WTC11 (cell line): ENCODE data around the gene RIN3.

Experiments used
- CBFB ChIP-seq: sonication (generic); formaldehyde crosslinking; IDR thresholded peaks from 2 replicates; pipeline ENCODE4 v1.8.1; 2022; ENCODE audit warnings: mild to moderate bottlenecking, low read depth, missing genetic modification reagents
- EMX1 ChIP-seq: fragments of 250-450 bp; sonication (Bioruptor Pico); IDR thresholded peaks from 2 replicates; pipeline ENCODE4 v1.8.0; 2021; ENCODE audit warnings: mild to moderate bottlenecking
- FOXJ3 ChIP-seq: sonication (generic); formaldehyde crosslinking; IDR thresholded peaks from 2 replicates; pipeline ENCODE4 v1.9.0; 2021; ENCODE audit warnings: missing genetic modification reagents, mild to moderate bottlenecking, borderline replicate concordance
- HMGA2 ChIP-seq: fragments of 250-450 bp; sonication (Bioruptor Pico); IDR thresholded peaks from 2 replicates; pipeline ENCODE4 v1.4.0; 2021; ENCODE audit warnings: mild to moderate bottlenecking, moderate library complexity
- JUN ChIP-seq: sonication (generic); formaldehyde crosslinking; IDR thresholded peaks from 2 replicates; pipeline ENCODE4 v1.8.0; 2023; ENCODE audit warnings: mild to moderate bottlenecking, missing genetic modification reagents
- KAT7 ChIP-seq: sonication (generic); formaldehyde crosslinking; IDR thresholded peaks from 2 replicates; pipeline ENCODE4 v1.8.1; 2023; ENCODE audit warnings: missing genetic modification reagents, mild to moderate bottlenecking, borderline replicate concordance
- TF ChIP-seq, protein P1 (sequence below): sonication (generic); formaldehyde crosslinking; IDR thresholded peaks from 2 replicates; pipeline ENCODE4 v1.8.1; 2022; ENCODE audit warnings: low read depth, mild to moderate bottlenecking, moderate library complexity, missing genetic modification reagents, borderline replicate concordance
- TF ChIP-seq, protein P2 (sequence below): fragments of 200-600 bp; IDR thresholded peaks from 2 replicates; pipeline ENCODE4 v1.8.0; 2022; ENCODE audit warnings: antibody characterized with exemption
- TF ChIP-seq, protein P3 (sequence below): sonication (generic); formaldehyde crosslinking; IDR thresholded peaks from 2 replicates; pipeline ENCODE4 v1.8.0; 2022; ENCODE audit warnings: mild to moderate bottlenecking, missing genetic modification reagents
- TF ChIP-seq, protein P4 (sequence below): sonication (generic); formaldehyde crosslinking; IDR thresholded peaks from 2 replicates; pipeline ENCODE4 v1.8.1; 2023; ENCODE audit warnings: mild to moderate bottlenecking, moderate library complexity, missing genetic modification reagents
- TF ChIP-seq, protein P5 (sequence below): fragments of 250-450 bp; sonication (Bioruptor Pico); IDR thresholded peaks from 2 replicates; pipeline ENCODE4 v1.8.0; 2021; ENCODE audit warnings: mild to moderate bottlenecking
- TF ChIP-seq, protein P6 (sequence below): sonication (generic); formaldehyde crosslinking; IDR thresholded peaks from 2 replicates; pipeline ENCODE4 v1.8.0; 2022; ENCODE audit warnings: missing genetic modification reagents
- TF ChIP-seq, protein P7 (sequence below): sonication (generic); formaldehyde crosslinking; IDR thresholded peaks from 2 replicates; pipeline ENCODE4 v1.8.1; 2023; ENCODE audit warnings: mild to moderate bottlenecking, missing genetic modification reagents, moderate library complexity

DNA sequence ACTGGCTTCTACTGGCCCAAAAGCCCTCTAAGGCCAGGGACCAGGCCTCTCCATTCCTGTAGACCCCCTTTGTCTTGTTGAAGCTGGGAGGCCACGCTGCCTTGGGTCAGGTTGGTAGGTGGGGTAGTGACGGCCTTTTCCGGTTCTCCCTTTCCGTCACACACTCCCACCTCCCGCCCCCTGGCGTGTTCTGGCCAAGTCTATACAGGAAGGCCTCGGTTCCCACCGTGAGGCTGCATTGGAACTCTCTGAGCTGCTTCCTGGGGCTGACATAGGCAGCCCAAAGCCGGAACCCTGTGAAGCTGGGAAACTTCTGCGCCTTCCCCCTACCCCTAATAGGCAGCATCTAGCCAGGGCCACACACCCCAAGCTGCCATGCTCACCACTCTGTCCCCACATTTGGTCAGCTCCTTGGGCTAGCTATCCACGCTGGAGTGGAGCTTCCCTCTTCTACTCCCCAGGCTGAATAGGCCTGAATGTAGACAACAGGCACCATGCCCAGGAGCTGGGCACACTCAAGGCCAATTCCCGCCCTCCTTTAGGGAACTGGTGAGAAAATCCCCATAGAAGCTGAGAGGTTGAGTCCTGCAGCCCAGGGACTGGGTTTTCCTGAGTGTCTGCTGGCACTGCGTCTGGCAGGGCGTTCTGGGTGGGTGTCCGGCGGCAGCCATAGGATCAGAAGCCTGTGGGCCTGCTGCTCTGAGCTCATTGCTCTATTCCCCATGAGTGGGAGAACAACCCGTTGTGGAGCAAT, 35.7 kb downstream of the RIN3 start:
- TF ChIP-seq, protein P1, sequence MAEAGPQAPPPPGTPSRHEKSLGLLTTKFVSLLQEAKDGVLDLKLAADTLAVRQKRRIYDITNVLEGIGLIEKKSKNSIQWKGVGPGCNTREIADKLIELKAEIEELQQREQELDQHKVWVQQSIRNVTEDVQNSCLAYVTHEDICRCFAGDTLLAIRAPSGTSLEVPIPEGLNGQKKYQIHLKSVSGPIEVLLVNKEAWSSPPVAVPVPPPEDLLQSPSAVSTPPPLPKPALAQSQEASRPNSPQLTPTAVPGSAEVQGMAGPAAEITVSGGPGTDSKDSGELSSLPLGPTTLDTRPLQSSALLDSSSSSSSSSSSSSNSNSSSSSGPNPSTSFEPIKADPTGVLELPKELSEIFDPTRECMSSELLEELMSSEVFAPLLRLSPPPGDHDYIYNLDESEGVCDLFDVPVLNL: no peak
- TF ChIP-seq, protein P2, sequence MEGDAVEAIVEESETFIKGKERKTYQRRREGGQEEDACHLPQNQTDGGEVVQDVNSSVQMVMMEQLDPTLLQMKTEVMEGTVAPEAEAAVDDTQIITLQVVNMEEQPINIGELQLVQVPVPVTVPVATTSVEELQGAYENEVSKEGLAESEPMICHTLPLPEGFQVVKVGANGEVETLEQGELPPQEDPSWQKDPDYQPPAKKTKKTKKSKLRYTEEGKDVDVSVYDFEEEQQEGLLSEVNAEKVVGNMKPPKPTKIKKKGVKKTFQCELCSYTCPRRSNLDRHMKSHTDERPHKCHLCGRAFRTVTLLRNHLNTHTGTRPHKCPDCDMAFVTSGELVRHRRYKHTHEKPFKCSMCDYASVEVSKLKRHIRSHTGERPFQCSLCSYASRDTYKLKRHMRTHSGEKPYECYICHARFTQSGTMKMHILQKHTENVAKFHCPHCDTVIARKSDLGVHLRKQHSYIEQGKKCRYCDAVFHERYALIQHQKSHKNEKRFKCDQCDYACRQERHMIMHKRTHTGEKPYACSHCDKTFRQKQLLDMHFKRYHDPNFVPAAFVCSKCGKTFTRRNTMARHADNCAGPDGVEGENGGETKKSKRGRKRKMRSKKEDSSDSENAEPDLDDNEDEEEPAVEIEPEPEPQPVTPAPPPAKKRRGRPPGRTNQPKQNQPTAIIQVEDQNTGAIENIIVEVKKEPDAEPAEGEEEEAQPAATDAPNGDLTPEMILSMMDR: no peak
- TF ChIP-seq CBFB (CRISPR knock-in tag) (no peak), HMGA2 (no peak), JUN (CRISPR knock-in tag) (no peak), FOXJ3 (CRISPR knock-in tag) (no peak), EMX1 (no peak), KAT7 (CRISPR knock-in tag) (no peak)
- TF ChIP-seq, protein P3, sequence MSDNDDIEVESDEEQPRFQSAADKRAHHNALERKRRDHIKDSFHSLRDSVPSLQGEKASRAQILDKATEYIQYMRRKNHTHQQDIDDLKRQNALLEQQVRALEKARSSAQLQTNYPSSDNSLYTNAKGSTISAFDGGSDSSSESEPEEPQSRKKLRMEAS (CRISPR knock-in tag): no peak
- TF ChIP-seq, protein P4, sequence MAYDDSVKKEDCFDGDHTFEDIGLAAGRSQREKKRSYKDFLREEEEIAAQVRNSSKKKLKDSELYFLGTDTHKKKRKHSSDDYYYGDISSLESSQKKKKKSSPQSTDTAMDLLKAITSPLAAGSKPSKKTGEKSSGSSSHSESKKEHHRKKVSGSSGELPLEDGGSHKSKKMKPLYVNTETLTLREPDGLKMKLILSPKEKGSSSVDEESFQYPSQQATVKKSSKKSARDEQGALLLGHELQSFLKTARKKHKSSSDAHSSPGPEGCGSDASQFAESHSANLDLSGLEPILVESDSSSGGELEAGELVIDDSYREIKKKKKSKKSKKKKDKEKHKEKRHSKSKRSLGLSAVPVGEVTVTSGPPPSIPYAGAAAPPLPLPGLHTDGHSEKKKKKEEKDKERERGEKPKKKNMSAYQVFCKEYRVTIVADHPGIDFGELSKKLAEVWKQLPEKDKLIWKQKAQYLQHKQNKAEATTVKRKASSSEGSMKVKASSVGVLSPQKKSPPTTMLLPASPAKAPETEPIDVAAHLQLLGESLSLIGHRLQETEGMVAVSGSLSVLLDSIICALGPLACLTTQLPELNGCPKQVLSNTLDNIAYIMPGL (CRISPR knock-in tag): no peak
- TF ChIP-seq, protein P5, sequence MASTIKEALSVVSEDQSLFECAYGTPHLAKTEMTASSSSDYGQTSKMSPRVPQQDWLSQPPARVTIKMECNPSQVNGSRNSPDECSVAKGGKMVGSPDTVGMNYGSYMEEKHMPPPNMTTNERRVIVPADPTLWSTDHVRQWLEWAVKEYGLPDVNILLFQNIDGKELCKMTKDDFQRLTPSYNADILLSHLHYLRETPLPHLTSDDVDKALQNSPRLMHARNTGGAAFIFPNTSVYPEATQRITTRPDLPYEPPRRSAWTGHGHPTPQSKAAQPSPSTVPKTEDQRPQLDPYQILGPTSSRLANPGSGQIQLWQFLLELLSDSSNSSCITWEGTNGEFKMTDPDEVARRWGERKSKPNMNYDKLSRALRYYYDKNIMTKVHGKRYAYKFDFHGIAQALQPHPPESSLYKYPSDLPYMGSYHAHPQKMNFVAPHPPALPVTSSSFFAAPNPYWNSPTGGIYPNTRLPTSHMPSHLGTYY (CRISPR knock-in tag): no peak
- TF ChIP-seq, protein P6, sequence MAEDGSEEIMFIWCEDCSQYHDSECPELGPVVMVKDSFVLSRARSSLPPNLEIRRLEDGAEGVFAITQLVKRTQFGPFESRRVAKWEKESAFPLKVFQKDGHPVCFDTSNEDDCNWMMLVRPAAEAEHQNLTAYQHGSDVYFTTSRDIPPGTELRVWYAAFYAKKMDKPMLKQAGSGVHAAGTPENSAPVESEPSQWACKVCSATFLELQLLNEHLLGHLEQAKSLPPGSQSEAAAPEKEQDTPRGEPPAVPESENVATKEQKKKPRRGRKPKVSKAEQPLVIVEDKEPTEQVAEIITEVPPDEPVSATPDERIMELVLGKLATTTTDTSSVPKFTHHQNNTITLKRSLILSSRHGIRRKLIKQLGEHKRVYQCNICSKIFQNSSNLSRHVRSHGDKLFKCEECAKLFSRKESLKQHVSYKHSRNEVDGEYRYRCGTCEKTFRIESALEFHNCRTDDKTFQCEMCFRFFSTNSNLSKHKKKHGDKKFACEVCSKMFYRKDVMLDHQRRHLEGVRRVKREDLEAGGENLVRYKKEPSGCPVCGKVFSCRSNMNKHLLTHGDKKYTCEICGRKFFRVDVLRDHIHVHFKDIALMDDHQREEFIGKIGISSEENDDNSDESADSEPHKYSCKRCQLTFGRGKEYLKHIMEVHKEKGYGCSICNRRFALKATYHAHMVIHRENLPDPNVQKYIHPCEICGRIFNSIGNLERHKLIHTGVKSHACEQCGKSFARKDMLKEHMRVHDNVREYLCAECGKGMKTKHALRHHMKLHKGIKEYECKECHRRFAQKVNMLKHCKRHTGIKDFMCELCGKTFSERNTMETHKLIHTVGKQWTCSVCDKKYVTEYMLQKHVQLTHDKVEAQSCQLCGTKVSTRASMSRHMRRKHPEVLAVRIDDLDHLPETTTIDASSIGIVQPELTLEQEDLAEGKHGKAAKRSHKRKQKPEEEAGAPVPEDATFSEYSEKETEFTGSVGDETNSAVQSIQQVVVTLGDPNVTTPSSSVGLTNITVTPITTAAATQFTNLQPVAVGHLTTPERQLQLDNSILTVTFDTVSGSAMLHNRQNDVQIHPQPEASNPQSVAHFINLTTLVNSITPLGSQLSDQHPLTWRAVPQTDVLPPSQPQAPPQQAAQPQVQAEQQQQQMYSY (CRISPR knock-in tag): no peak
- TF ChIP-seq, protein P7, sequence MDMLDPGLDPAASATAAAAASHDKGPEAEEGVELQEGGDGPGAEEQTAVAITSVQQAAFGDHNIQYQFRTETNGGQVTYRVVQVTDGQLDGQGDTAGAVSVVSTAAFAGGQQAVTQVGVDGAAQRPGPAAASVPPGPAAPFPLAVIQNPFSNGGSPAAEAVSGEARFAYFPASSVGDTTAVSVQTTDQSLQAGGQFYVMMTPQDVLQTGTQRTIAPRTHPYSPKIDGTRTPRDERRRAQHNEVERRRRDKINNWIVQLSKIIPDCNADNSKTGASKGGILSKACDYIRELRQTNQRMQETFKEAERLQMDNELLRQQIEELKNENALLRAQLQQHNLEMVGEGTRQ (CRISPR knock-in tag): no peak
